C4-2B (cell line): ENCODE data around the gene SHISAL1.

Experiments
- CTCF ChIP-seq: fragments of 450-650 bp; conservative IDR thresholded peaks from 2 replicates; pipeline ENCODE4 v1.5.1; 2017; ENCODE audit warnings: mild to moderate bottlenecking
- ZFX ChIP-seq: fragments of 450-650 bp; IDR thresholded peaks from 2 replicates; pipeline ENCODE4 v1.6.1; 2017

- TF ChIP-seq CTCF (no peak), ZFX (no peak)
These were observed 26.1 kb downstream of the SHISAL1 start for GRCh38 chr22:44286646-44287045.
